Hepatocyte (in vitro differentiated cells): ENCODE data around the gene LENG8. TPM values are rescaled to one million over a fixed set of nuclear protein-coding genes. Genes with fewer than 3 reads are reported as not detected.
A peak's percentile ranks its signal among the peaks of the same experiment; 100 is the strongest.

Experiments
- DNase-seq: peaks from one replicate; pipeline ENCODE4 v3.0.0-alpha.2; 2016; ENCODE audit warnings: low spot score
- H2AFZ ChIP-seq: fragments of 200-600 bp; sonication (generic); 2 replicates; pipeline ENCODE4 v1.6.0; 2016; ENCODE audit warnings: antibody characterized with exemption, mild to moderate bottlenecking
- H3K27ac ChIP-seq: fragments of 200-600 bp; sonication (generic); 2 replicates; pipeline ENCODE4 v1.5.1; 2016; ENCODE audit warnings: mild to moderate bottlenecking
- H3K27me3 ChIP-seq: fragments of 200-600 bp; sonication (generic); 2 replicates; pipeline ENCODE4 v1.6.1; 2016
- H3K36me3 ChIP-seq: fragments of 200-600 bp; sonication (generic); replicated peaks from 2 replicates; pipeline ENCODE4 v1.5.1; 2016; ENCODE audit warnings: low read depth; ENCODE audit not compliant: insufficient read depth
- H3K4me1 ChIP-seq: fragments of 200-600 bp; sonication (generic); 2 replicates; pipeline ENCODE4 v1.5.1; 2016; ENCODE audit warnings: mild to moderate bottlenecking, moderate library complexity; ENCODE audit not compliant: insufficient read depth
- H3K4me2 ChIP-seq: fragments of 200-600 bp; sonication (generic); 2 replicates; pipeline ENCODE4 v1.6.0; 2016
- H3K4me3 ChIP-seq: fragments of 200-600 bp; sonication (generic); 2 replicates; pipeline ENCODE4 v1.5.1; 2016; ENCODE audit warnings: mild to moderate bottlenecking
- H3K79me2 ChIP-seq: fragments of 200-600 bp; sonication (generic); 2 replicates; pipeline ENCODE4 v1.6.0; 2017; ENCODE audit warnings: mild to moderate bottlenecking
- H3K9me2 ChIP-seq: fragments of 200-600 bp; sonication (generic); replicated peaks from 2 replicates; pipeline ENCODE4 v1.6.0; 2017; ENCODE audit warnings: mild to moderate bottlenecking; ENCODE audit not compliant: insufficient read depth
- H3K9me3 ChIP-seq: fragments of 200-600 bp; sonication (generic); 2 replicates; pipeline ENCODE4 v1.5.1; 2016; ENCODE audit warnings: low read depth, mild to moderate bottlenecking
- H4K20me1 ChIP-seq: fragments of 200-600 bp; sonication (generic); 2 replicates; pipeline ENCODE4 v1.6.0; 2016; ENCODE audit warnings: mild to moderate bottlenecking; ENCODE audit not compliant: insufficient read depth, poor library complexity, severe bottlenecking
- EZH2 ChIP-seq: fragments of 200-600 bp; sonication (generic); IDR thresholded peaks from 2 replicates; pipeline ENCODE4 v1.6.1; 2016; ENCODE audit warnings: antibody characterized with exemption, mild to moderate bottlenecking, borderline replicate concordance
- EZH2phosphoT487 ChIP-seq: fragments of 200-600 bp; sonication (generic); IDR thresholded peaks from one replicate; pipeline ENCODE4 v1.6.1; 2018; ENCODE audit warnings: antibody characterized with exemption, mild to moderate bottlenecking, low read depth, moderate library complexity; ENCODE audit not compliant: unreplicated experiment, severe bottlenecking
- WGBS: methylation state at CpG from one replicate; pipeline ENCODE4 v1.1.6; 2016; ENCODE audit warnings: low lambda C conversion rate; ENCODE audit errors: missing lambda C conversion rate; 5-methylcytosine and 5-hydroxymethylcytosine counted together
- polyA plus RNA-seq: library from polyadenylated mRNA; unstranded; fragments of >200 nt; fragmentation: Nextera tagmentation; extraction: Ambion mirVana; gene quantifications from 2 replicates; pipeline ENCODE4 v1.2.1, GENCODE V29; 2016
- total RNA-seq: library from RNA; depleted of rRNA; stranded (reverse); fragments of >200 nt; gene quantifications from 2 replicates; pipeline ENCODE4 v1.2.3, GENCODE V29; 2014
- TF ChIP-seq, protein P1 (sequence below): fragments of 200-600 bp; sonication (generic); IDR thresholded peaks from 2 replicates; pipeline ENCODE4 v1.5.1; 2016; ENCODE audit warnings: antibody characterized with exemption, mild to moderate bottlenecking; ENCODE audit not compliant: poor library complexity

The LENG8 gene
- total and polyA plus RNA-seq, 2 experiments from 2014 or later, result 36.6 to 54.0 TPM

DNA sequence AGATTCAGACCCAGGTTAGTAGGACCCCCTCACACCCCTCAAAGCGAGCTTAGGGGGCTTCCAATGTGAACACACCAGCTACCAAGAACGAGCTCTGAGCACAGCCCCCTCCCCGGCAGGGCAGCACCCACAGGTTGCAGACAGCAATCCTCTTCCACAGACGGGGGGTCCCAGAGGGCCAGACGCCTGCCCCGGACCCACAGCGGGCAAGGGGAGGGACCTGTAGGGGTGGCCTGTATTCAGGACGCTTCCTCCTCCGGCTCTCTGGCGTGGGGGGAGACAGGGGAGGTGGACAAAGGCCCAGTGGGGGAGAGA is 29.0 kb upstream of the LENG8 start:
- TF ChIP-seq EZH2phosphoT487 (no peak), EZH2 (no peak)
- TF ChIP-seq, protein P1, sequence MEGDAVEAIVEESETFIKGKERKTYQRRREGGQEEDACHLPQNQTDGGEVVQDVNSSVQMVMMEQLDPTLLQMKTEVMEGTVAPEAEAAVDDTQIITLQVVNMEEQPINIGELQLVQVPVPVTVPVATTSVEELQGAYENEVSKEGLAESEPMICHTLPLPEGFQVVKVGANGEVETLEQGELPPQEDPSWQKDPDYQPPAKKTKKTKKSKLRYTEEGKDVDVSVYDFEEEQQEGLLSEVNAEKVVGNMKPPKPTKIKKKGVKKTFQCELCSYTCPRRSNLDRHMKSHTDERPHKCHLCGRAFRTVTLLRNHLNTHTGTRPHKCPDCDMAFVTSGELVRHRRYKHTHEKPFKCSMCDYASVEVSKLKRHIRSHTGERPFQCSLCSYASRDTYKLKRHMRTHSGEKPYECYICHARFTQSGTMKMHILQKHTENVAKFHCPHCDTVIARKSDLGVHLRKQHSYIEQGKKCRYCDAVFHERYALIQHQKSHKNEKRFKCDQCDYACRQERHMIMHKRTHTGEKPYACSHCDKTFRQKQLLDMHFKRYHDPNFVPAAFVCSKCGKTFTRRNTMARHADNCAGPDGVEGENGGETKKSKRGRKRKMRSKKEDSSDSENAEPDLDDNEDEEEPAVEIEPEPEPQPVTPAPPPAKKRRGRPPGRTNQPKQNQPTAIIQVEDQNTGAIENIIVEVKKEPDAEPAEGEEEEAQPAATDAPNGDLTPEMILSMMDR, result no peak
- Histone ChIP-seq H3K79me2 (no peaks in the 10 kb centered on the region), H3K4me3 (no peak overlapping the region), H2AFZ (no peak overlapping the region), H3K9me2 (no peaks in the 10 kb centered on the region), H3K36me3 (no peaks in the 10 kb centered on the region), H3K27ac (peak overlapping the region; percentile 42), H3K27me3 (peaks cover 37% of the 10 kb centered on the region), H4K20me1 (no peaks in the 10 kb centered on the region), H3K4me1 (peaks cover 10% of the 10 kb centered on the region), H3K9me3 (no peaks in the 10 kb centered on the region), H3K4me2 (peak overlapping the region; percentile 72)
- 25% methylated on average over 10 of the region's 10 CpGs for WGBS
- DNase-seq, result no peak

GRCh38 chr19:54420383-54421168 is 28.4 kb upstream of the LENG8 start:
- Histone ChIP-seq H3K4me1 (peaks cover 10% of the 10 kb centered on the region), H3K9me2 (no peaks in the 10 kb centered on the region), H3K4me2 (peak overlapping the region; percentile 72), H3K4me3 (no peak overlapping the region), H3K27me3 (peaks cover 33% of the 10 kb centered on the region), H2AFZ (no peak overlapping the region), H3K79me2 (no peaks in the 10 kb centered on the region), H3K9me3 (no peaks in the 10 kb centered on the region), H3K27ac (peak overlapping the region; percentile 60), H3K36me3 (no peaks in the 10 kb centered on the region), H4K20me1 (no peaks in the 10 kb centered on the region)
- peak; percentile 76 for DNase-seq
- TF ChIP-seq, protein P1, result no peak
- TF ChIP-seq EZH2phosphoT487, result no peak
- WGBS, result 6% methylated on average over 19 of the region's 37 CpGs

DNA sequence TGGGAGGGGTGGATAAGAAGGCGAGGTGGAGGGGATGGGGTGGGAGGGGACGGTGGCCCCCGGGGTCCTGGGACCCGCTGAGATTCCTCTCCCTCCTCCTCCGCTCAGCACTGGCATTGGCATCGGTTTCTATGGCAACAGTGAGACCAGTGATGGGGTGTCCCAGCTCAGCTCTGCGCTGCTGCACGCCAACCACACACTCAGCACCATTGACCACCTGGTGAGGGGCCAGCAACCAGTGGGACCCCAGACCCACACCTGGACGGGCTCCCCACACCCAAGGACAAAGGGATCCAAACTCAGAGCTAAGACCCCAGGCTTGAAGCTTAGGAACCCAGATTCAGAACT is 27.9 kb upstream of the LENG8 start:
- no peaks in the 10 kb centered on the region for H3K9me2 ChIP-seq
- TF ChIP-seq, protein P1, result no peak
- no peak for TF ChIP-seq EZH2phosphoT487
- TF ChIP-seq EZH2, result no peak
- peaks cover 10% of the 10 kb centered on the region for H3K4me1 ChIP-seq
- H3K36me3 ChIP-seq, result no peaks in the 10 kb centered on the region
- no peaks in the 10 kb centered on the region for H4K20me1 ChIP-seq
- H2AFZ ChIP-seq, result no peak overlapping the region
- no peak overlapping the region for H3K27ac ChIP-seq
- peaks cover 28% of the 10 kb centered on the region for H3K27me3 ChIP-seq
- H3K79me2 ChIP-seq, result no peaks in the 10 kb centered on the region
- DNase-seq, result no peak
- H3K4me2 ChIP-seq, result peak overlapping the region; percentile 72
- WGBS, result 33% methylated on average over 3 of the region's 9 CpGs
- no peaks in the 10 kb centered on the region for H3K9me3 ChIP-seq
- H3K4me3 ChIP-seq, result no peak overlapping the region

DNA sequence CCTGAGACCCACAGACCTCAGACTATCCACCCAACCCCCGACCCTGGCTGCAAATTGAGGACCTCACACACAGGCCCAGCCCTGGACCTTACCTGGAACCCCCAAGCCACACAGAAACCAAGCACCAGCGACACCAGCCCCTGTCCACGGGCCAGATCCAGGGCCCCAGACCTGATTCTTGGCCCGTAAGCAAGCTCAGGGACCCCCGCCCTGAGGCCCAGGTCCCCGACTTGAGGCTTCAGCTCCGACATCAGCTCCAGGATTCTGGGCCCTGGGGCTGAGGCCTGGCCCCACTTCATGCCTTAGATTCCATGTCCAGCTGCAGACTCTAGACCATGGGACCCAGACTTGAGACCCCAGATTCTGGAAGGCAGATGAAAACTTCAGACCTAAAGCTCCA is 27.5 kb upstream of the LENG8 start:
- Histone ChIP-seq H3K9me2 (no peaks in the 10 kb centered on the region), H3K4me3 (no peak overlapping the region), H3K4me1 (peaks cover 10% of the 10 kb centered on the region), H4K20me1 (no peaks in the 10 kb centered on the region), H3K36me3 (no peaks in the 10 kb centered on the region), H3K27me3 (peaks cover 25% of the 10 kb centered on the region), H3K27ac (no peak overlapping the region), H3K79me2 (no peaks in the 10 kb centered on the region), H3K4me2 (no peak overlapping the region), H3K9me3 (no peaks in the 10 kb centered on the region), H2AFZ (no peak overlapping the region)
- no peak for DNase-seq
- TF ChIP-seq, protein P1, result no peak
- no peak for TF ChIP-seq EZH2
- no peak for TF ChIP-seq EZH2phosphoT487
- WGBS, result 74% methylated on average over 7 of the region's 7 CpGs
